Kidney (tissue), 14 donors: ENCODE data around the gene NR2F1. TPM values are rescaled to one million over a fixed set of nuclear protein-coding genes. Genes with fewer than 3 reads are reported as not detected.

ENCODE experiments used
- DNase-seq, 5 donors: peaks; one replicate each; pipeline ENCODE4 v3.0.0-alpha.2; 2013 to 2020
- FAIRE-seq: peaks from 2 replicates; lab custom pipeline; 2012; peaks lifted over from hg19 to GRCh38; lab: Jason Lieb, UNC
- H3K27ac ChIP-seq, 2 donors: one replicate each; pipeline ENCODE4 v1.7.0; 2013; ENCODE audit warnings: low read depth in 2 of 2, low read length in 2 of 2, inconsistent platforms in 1 of 2
- H3K27me3 ChIP-seq: one replicate; pipeline ENCODE4 v1.7.1; 2013; ENCODE audit warnings: low read length, inconsistent platforms; ENCODE audit not compliant: control insufficient read depth, insufficient read depth
- H3K36me3 ChIP-seq, 3 donors: one replicate each; pipeline versions ENCODE4 v1.7.0 to v1.7.1; 2013; ENCODE audit warnings: low read length in 3 of 3, control low read depth in 1 of 3, inconsistent platforms in 1 of 3; ENCODE audit not compliant: insufficient read depth in 3 of 3, control insufficient read depth in 2 of 3
- H3K4me1 ChIP-seq, 3 donors: one replicate each; pipeline versions ENCODE4 v1.7.0 to v1.7.1; 2013; ENCODE audit warnings: low read length in 3 of 3, inconsistent platforms in 1 of 3, low read depth in 1 of 3; ENCODE audit not compliant: control insufficient read depth in 2 of 3, insufficient read depth in 2 of 3
- H3K4me3 ChIP-seq, 3 donors: one replicate each; pipeline versions ENCODE4 v1.7.0 to v1.8.1; 2013; ENCODE audit warnings: low read length in 3 of 3, control low read depth in 1 of 3, inconsistent platforms in 1 of 3
- H3K9ac ChIP-seq, 3 donors: one replicate each; pipeline versions ENCODE4 v1.7.0 to v1.7.1; 2013; ENCODE audit warnings: low read length in 3 of 3, control low read depth in 1 of 3, inconsistent platforms in 1 of 3
- H3K9me3 ChIP-seq, 3 donors: one replicate each; pipeline versions ENCODE4 v1.7.0 to v1.7.1; 2013; ENCODE audit warnings: low read length in 3 of 3, control low read depth in 1 of 3, inconsistent platforms in 1 of 3; ENCODE audit not compliant: control insufficient read depth in 2 of 3, insufficient read depth in 1 of 3
- intact Hi-C: fragments of 100-400 bp; cut with DNase I; formaldehyde crosslinking; loops from one replicate; pipeline ENCODE4 v1.11.1; 2022
- polyA plus RNA-seq: library from polyadenylated mRNA; stranded (reverse); fragments of 350-450 nt; fragmentation: Illumina TruSeq; extraction: RNeasy Lipid Tissue Mini Kit (QIAGEN cat#74804); gene quantifications from one replicate; pipeline ENCODE4 v1.2.3, GENCODE V29; 2014; ENCODE audit warnings: low read depth, low replicate concordance; ENCODE audit not compliant: insufficient read depth
- total RNA-seq: library from RNA; stranded (reverse); fragmentation: NEBNext Ultra II Directional; extraction: Animal tissue kit (Norgen Biotek cat#: 25700); gene quantifications from one replicate; pipeline ENCODE4 v1.2.1, GENCODE V29; 2021
- TF ChIP-seq, protein P1 (sequence below): IDR thresholded peaks from 3 replicates; pipeline ENCODE4 v1.5.1; 2012; ENCODE audit warnings: mild to moderate bottlenecking, moderate library complexity, borderline replicate concordance; ENCODE audit not compliant: insufficient read depth; ENCODE audit errors: extremely low read depth
- donor health status: control.
- donor health status: control.
- donor health status: control.
- donor health status: control.
- donor health status: control.
- donor health status: DM: yes; HTN: yes; CAD: no.
- donor health status: Normal renal cell carcinoma (clear cell type).

NR2F1 gene
- total and polyA plus RNA-seq, 2 donors from 2014 or later = 22.8 to 49.5 TPM

- intact Hi-C loops = loop anchor here (10.0 kb wide), 1 partner anchor 202 kb away; no protein-coding TSS in a partner anchor
- Histone ChIP-seq H3K27ac (peak overlapping the region; percentile 59 to 61), H3K4me3 (peak overlapping the region; percentile 18 to 51 (median 45)), H3K27me3 (peaks cover 2% of the 10 kb centered on the region), H3K9ac (peak overlapping the region in 2 of 3 donors; percentile 55 to 58), H3K36me3 (no peaks in the 10 kb centered on the region), H3K9me3 (no peaks in the 10 kb centered on the region), H3K4me1 (peaks cover 0 to 8% (median 5%) of the 10 kb centered on the region in 3 donors)
- TF ChIP-seq, protein P1, sequence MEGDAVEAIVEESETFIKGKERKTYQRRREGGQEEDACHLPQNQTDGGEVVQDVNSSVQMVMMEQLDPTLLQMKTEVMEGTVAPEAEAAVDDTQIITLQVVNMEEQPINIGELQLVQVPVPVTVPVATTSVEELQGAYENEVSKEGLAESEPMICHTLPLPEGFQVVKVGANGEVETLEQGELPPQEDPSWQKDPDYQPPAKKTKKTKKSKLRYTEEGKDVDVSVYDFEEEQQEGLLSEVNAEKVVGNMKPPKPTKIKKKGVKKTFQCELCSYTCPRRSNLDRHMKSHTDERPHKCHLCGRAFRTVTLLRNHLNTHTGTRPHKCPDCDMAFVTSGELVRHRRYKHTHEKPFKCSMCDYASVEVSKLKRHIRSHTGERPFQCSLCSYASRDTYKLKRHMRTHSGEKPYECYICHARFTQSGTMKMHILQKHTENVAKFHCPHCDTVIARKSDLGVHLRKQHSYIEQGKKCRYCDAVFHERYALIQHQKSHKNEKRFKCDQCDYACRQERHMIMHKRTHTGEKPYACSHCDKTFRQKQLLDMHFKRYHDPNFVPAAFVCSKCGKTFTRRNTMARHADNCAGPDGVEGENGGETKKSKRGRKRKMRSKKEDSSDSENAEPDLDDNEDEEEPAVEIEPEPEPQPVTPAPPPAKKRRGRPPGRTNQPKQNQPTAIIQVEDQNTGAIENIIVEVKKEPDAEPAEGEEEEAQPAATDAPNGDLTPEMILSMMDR = no peak
- FAIRE-seq (no peak), DNase-seq (peak in 4 of 5 donors; percentile 51 to 64 (median 60))
Measured at GRCh38 chr5:93602241-93603077, 19.4 kb downstream of the NR2F1 start.

DNA sequence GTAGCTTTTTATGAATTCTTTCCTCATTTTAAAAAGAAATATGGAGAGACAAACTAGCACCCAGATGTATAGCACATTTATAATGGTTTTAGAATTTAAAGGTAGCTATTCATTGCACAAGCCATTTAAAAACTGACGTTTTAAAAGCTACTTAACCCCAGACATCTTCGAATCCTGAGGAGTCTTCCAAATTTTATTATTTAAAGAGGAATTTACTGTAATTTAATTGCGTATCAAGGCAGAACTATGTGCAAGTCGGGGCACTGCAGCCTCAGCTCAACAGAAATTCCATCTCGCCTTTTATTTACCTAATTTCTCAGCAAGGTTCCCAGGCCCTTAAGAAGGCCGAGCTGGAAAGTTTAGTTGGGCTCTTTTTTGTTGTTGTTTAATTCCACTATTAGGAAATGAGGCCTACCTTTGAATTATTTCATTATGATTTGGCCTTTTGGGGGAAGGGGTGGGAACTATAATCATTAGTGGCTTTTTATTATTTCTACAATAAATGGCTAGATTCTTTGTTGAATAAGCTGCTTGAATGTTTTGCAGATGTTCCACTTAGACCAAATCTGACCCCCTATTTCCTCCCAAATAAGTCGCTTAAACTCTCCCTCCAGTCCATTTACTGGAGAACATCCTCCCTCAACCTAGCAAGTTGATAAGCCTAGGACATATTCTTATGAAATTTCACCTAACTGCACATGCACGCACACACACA lies 20.2 kb downstream of the NR2F1 start:
- no peaks in the 10 kb centered on the region for H3K9me3 ChIP-seq
- intact Hi-C loops = loop anchor here (10.0 kb wide), 1 partner anchor 202 kb away; no protein-coding TSS in a partner anchor
- FAIRE-seq = no peak
- peaks cover 2% of the 10 kb centered on the region for H3K27me3 ChIP-seq
- DNase-seq = peak in 3 of 5 donors; percentile 34 to 72 (median 62)
- H3K9ac ChIP-seq = peak overlapping the region in 1 of 3 donors; percentile 34
- no peaks in the 10 kb centered on the region for H3K36me3 ChIP-seq
- peaks cover 0 to 8% (median 5%) of the 10 kb centered on the region in 3 donors for H3K4me1 ChIP-seq
- H3K4me3 ChIP-seq = peak overlapping the region in 2 of 3 donors; percentile 27 to 41
- TF ChIP-seq, protein P1 = no peak
- peak overlapping the region in 1 of 2 donors; percentile 61 for H3K27ac ChIP-seq

DNA sequence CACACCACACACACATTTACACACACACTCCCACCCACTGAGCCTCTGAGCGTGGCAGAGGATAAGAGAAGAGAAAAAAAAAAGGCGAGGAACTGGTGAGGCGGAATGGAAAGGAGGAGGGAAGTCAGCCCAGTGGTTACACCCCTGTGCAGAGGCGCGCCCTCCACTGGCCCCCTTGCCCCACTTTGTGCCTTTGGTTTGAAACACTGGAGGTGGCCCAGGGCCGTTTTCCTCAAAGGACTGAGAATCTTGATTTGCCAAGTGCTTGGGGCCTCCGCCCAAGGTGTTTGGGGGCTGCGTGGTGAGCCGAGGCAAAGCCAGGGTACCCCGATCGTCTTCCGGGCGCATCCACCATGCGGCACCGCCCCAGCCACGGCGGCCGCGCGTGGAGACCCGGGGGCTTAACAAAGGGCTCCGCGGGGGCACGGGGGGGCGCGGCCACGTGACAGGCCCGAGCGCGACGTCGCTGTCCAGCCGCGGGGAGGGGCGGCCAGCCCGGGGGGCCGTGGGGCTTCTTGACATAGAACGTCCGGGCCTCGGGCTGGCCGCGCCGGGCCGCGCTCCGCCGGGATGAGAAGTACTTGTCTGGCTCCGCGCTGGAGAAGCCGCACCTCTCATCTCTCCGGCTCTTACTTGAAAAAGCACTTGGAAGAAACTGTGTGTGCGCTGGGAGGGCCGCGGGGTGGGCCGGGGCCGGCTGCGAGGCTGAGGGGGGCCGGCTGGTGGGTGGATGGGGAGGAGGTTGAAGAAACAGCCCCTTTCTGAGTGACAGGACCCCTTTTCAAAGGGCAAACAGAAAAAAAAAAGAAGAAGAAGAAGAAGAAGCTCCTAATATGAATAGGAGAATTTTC lies 21.0 kb downstream of the NR2F1 start:
- no peaks in the 10 kb centered on the region for H3K9me3 ChIP-seq
- TF ChIP-seq, protein P1 = no peak
- H3K27me3 ChIP-seq = peaks cover 2% of the 10 kb centered on the region
- FAIRE-seq (no peak), DNase-seq (peak; percentile 65 to 86 (median 81))
- peaks cover 0 to 8% (median 5%) of the 10 kb centered on the region in 3 donors for H3K4me1 ChIP-seq
- no peaks in the 10 kb centered on the region for H3K36me3 ChIP-seq
- intact Hi-C loops = loop anchor here (10.0 kb wide), 1 partner anchor 201 kb away; no protein-coding TSS in a partner anchor
- peak overlapping the region in 2 of 3 donors; percentile 27 to 41 for H3K4me3 ChIP-seq
- peak overlapping the region in 1 of 3 donors; percentile 13 for H3K9ac ChIP-seq
- peak overlapping the region; percentile 47 to 61 for H3K27ac ChIP-seq
